GM21526 (cell line): ENCODE data around the gene S100A3.
"Not testable (repeated sequence)": the region's sequence is repeated elsewhere in the genome, so short reads cannot be mapped to it uniquely, and the experiment has no call there.

Experiments
- ATAC-seq: cut with Tn5 transposase; IDR thresholded peaks from one replicate; pipeline ENCODE4 v1.9.1; 2021; ENCODE audit warnings: moderate library complexity; ENCODE audit not compliant: unreplicated experiment, low FRiP score

The S100A3 gene

DNA sequence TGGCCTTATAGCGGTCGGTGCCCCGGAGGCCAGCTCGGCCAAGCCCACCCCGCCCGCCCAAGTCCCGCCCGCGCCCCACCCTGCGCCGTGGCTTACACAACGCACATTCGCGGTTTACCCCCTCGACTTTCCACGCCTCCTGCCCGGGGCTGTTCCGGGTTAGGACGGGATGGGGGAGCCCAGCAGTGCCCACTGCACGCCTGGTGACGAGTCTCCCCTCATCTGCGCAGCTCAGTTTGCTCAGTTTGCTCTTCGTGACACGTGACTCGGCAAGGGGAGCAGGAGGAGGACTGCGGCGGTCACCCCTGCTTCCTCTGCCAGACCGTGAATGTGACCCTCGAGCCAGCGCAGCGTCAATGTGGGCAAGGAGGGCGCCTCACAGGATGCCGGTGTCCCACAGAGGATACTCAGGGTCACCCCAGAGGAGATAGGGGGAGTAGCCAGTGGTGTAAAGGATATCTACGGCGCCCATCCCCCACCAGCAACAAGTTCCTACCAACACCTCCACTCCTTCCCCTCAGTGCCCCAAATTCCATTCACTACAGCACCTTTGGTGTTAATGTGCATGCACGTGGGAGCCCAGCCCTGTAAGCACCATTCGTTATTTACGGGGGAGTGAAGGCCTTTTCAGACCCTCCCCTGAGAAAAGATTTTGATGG is 12.9 kb downstream of the S100A3 start:
- no peak for ATAC-seq

DNA sequence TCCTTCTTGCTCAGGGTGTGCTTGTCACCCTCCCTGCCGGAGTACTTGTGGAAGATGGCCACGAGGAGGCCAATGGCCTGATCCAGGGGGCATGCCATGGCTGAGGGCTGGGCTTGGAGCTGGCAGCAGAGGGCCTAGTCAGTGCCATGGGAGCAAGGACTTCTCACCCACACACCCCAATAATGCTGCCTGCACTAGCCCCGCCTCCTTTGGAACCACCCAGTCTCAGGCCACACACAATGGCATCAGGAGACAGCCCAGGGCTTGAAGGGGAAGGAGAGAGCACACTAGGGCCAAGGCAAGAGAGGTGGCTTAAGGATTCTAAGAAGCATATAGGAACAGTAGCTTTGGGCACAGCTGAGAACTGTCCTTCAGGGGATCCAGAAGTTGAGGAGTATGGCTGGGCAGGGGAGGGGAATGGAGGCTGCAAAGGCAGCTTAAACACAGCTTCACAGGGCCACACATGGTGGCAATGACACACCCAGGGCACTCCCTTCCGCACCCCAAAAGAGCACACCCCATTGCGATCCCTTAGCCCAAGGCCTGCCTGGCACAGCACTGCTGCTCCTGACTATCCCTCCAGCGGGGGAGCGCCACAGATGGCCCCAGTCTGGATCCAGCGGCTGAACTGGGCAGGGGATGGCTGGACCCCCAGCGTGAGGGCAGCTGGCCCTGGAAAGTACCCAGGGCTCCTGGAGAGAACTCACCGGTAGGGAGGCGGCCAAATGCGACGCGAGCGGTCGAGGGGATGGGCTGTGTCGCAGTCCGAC is 13.6 kb downstream of the S100A3 start, which contains the start of gene S100A6:
TSS of gene S100A6 (minus strand) at position 750 of the 770 bp plus-strand sequence. CDS start at position 98, 652 bp downstream.
- no peak for ATAC-seq

GRCh38 chr1:153534925-153535241 is 14.2 kb downstream of the S100A3 start:
- ATAC-seq: no peak

DNA sequence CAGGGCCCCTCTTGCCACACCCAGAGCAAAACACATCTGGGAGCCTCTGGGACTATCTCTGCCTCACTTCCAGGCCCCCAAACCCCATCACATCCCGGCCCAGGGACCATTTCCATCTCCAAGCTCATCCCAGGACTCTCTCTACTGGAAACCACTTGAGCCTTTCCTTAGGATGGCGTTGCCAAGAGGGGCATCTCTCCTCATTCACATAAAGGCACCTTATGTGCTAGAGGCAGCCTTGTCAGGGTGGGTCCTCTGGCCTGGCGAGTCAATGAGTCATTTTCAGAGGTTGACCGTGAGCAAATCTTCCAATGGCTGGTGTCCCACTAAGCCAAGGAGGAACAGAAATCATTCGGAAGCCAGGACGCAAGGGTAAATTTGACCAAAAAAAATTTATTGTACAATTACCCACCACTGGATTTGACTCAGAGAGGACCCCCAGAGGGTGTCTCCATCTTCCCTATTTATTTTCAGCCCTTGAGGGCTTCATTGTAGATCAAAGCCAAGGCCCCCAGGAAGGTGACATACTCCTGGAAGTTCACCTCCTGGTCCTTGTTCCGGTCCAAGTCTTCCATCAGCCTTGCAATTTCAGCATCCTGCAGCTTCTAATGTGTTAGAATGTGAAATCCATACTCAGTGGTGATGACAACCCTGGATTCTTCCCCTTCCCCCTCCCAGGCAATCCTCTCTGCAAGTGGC is 14.7 kb downstream of the S100A3 start:
- no peak for ATAC-seq

- no peak for ATAC-seq
These were observed 15.3 kb downstream of the S100A3 start for GRCh38 chr1:153533689-153534201.

DNA sequence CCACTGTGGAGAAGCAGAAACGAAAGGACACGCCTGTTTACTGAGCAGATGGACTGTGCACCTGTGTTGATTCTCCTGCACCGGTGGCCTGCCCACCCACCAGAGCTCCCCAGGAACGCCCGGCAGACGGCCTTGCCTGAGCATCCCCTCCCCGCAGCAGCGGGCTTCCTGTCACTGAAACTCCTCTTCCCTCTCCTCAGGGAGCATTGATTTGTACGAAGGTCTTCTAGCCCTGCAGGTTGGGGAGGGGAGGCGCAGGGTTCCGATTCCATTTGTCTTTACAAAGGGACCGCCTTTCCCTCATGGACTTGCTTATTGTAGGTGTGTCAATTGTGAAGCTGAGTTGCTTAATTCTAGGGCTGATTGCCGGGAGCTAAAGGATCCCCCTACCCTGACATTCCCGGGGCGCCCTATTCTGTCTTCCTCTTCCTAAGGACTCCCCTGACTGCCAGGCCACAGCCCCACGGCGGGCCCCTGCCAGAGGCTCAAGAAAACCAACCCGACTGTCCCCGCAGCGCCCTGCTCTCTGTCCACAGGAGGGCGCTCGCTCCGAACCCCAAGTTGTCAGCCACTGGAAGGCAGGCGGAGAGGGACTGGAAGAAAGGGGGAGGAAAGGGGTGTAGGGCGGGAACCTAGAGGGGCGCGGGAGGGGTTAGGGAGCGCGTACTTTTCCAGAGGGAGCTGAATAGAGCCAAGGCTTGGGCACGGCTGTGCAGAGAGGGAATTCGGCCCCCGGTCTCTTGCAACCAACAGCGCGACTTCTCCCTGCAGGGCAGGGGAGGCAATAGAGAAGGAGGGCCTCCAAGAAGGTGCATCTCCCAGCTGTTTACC is 16.1 kb downstream of the S100A3 start:
- ATAC-seq: no peak

GRCh38 chr1:153532181-153532580 is 16.9 kb downstream of the S100A3 start:
- ATAC-seq: no peak

DNA sequence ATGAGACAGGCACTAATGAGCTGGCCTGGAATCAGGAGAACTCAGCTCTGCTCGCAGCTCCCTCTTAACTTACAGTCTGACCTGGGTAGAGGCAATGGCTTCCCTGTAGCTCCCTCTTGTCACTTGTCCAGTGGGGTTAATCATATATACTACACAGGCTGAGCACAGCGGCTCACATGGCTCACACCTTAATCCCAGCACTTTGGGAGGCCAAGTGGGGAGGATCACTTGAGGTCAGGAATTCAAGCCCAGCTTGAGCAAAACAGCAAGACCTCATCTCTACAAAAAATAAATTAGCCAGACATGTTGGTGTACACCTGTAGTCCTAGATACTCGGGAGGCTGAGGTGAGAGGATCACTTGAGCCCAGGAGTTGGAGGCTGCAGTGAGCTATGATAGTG is 17.4 kb downstream of the S100A3 start:
- no peak for ATAC-seq

DNA sequence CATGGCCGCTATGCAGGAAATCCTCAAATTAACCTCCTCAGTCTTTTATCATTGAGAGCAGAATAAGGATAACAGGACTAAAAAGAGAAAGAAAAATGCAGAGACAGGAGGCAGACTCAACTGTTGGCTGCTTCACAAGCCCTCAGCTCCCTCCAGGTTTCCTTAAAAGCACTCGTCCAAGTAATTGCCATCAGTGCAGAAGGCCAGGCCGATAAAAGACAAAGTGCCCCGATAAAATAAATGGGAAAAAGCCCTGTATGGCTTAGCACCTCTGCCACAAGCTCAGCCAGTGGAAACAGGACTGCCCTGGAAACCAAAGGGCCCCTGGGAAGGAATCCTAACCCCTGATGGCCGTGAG is 21.4 kb downstream of the S100A3 start:
- ATAC-seq: no peak

- no peak for ATAC-seq
These were observed 21.9 kb downstream of the S100A3 start for GRCh38 chr1:153527023-153527682.

DNA sequence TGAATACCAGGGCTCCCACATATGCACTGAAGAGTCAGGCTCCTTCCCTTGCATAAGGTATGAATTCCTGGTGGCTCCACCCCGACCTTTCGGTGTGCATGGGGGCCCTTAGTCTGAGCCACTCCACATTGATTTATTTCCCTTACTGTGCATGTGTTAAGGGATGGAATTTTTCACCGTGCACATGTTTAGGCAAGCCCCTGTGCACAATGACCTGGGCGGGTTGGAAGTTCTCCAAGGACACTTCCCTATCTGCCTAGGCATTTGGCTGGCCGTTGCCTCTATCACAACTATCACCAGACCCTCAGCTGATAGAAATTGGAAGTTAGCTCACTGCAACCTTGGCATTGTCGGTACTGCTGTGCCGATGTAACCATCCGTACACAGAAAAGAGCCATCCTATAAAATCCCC is 22.9 kb downstream of the S100A3 start:
- ATAC-seq: no peak

- no peak for ATAC-seq
These were observed 23.9 kb downstream of the S100A3 start for GRCh38 chr1:153525088-153525728.

DNA sequence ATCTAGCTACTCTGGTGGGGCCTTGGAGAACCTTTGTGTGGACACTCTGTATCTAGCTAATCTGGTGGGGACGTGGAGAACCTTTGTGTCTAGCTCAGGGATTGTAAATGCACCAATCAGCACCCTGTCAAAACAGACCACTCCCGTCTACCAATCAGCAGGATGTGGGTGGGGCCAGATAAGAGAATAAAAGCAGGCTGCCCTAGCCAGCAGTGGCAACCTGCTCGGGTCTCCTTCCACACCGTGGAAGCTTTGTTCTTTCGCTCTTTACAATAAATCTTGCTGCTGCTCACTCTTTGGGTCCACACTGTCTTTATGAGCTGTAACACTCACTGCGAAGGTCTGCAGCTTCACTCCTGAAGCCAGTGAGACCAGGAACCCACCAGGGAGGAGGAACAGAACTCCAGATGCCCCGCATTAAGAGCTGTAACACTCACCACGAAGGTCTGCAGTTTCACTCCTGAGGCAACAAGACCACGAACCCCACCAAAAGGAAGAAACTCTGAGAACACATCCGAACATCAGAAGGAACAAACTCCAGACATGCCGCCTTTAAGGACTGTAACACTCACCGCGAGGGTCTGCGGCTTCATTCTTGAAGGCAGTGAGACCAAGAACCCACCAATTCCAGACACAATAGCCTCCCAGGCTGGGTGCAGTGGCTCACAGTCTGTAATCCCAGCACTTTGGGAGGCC is 26.6 kb downstream of the S100A3 start:
- not testable (repeated sequence) for ATAC-seq

DNA sequence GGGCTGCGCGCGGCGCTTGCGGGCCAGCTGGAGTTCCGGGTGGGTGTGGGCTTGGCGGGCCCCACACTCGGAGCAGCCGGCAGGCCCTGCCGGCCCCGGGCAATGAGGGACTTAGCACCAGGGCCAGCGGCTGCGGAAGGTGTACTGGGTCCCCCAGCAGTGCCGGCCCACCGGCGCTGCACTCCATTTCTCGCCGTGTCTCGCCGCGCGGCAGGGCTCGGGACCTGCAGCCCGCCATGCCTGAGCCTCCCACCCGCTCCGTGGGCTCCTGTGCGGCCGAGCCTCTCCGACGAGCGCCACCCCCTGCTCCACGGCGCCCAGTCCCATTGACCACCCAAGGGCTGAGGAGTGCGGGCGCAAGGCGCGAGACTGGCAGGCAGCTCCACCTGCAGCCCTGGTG is 27.2 kb downstream of the S100A3 start:
- ATAC-seq: not testable (repeated sequence)

DNA sequence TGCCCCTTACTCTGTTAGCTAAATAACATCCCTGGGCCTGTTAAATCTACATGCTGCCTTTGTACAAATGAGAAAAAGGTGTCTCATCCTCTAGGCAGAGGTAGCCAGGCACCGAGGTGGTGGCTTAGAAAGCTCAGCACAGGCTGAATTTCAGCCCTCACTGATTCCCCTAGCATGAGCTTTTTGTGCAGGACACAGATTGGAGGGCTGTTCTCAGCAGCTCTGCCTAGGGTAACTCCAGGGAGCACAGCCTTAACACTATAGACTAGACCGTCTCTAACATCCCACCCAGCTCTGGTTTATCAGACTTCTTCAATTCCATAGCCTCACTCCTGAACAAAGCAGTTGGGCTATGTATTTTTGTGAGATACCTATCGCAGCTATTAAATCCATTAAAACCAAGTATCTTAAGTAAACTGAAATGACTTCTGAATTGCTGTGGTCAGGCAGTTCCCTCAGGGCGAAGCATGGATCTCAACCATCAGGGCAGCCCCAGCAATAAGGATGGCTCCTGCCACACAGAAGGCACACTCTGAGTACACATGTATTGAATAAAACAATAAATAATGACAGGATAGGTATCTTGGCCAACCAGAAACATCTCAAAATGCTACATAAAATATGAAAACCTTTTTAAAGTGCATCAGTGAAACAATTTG is 28.1 kb downstream of the S100A3 start:
- no peak for ATAC-seq

- ATAC-seq: not testable (repeated sequence)
These were observed 28.8 kb downstream of the S100A3 start for GRCh38 chr1:153520137-153520691.

GRCh38 chr1:153519242-153519641 is 29.8 kb downstream of the S100A3 start:
- ATAC-seq: no peak
